Measurements from ENCODE around the gene HNF1A. TPM values are rescaled to one million over a fixed set of nuclear protein-coding genes. Genes with fewer than 3 reads are reported as not detected.
A peak's percentile ranks its signal among the peaks of the same experiment; 100 is the strongest.

HNF1A gene
- total and polyA plus RNA-seq, 2 of the 13 experiments (the other 11 are each of a cell fraction or from before 2014, with no cell fraction given) = 13.4 to 34.7 TPM

DNA sequence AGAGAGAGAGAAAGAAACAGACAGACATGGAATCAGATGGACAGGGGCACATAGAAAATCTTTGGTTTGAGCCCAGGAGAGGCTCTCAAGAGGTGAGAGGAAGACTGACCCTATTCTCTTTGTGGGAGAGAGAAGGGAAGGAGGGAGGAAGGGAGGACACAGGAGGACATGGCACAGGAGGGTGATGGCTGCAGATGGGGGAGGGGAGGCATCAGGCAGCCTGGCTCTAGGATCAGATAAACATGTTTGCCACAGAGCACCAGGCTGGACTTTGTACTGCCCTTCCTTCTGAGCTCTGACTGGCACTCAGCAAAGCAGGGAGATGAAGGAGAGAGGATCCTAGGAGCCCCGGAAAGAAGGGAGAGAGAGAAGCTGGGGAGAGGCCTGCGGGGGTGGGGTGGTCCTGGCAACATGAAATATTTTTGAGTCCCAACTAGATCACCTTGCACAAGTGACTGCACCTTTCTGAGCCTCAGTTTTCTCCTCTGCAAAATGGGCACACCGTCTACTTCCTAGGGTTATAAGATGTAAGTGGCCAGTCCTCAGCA lies 6.1 kb downstream of the HNF1A start (continued):
- TF ChIP-seq, protein P1, sequence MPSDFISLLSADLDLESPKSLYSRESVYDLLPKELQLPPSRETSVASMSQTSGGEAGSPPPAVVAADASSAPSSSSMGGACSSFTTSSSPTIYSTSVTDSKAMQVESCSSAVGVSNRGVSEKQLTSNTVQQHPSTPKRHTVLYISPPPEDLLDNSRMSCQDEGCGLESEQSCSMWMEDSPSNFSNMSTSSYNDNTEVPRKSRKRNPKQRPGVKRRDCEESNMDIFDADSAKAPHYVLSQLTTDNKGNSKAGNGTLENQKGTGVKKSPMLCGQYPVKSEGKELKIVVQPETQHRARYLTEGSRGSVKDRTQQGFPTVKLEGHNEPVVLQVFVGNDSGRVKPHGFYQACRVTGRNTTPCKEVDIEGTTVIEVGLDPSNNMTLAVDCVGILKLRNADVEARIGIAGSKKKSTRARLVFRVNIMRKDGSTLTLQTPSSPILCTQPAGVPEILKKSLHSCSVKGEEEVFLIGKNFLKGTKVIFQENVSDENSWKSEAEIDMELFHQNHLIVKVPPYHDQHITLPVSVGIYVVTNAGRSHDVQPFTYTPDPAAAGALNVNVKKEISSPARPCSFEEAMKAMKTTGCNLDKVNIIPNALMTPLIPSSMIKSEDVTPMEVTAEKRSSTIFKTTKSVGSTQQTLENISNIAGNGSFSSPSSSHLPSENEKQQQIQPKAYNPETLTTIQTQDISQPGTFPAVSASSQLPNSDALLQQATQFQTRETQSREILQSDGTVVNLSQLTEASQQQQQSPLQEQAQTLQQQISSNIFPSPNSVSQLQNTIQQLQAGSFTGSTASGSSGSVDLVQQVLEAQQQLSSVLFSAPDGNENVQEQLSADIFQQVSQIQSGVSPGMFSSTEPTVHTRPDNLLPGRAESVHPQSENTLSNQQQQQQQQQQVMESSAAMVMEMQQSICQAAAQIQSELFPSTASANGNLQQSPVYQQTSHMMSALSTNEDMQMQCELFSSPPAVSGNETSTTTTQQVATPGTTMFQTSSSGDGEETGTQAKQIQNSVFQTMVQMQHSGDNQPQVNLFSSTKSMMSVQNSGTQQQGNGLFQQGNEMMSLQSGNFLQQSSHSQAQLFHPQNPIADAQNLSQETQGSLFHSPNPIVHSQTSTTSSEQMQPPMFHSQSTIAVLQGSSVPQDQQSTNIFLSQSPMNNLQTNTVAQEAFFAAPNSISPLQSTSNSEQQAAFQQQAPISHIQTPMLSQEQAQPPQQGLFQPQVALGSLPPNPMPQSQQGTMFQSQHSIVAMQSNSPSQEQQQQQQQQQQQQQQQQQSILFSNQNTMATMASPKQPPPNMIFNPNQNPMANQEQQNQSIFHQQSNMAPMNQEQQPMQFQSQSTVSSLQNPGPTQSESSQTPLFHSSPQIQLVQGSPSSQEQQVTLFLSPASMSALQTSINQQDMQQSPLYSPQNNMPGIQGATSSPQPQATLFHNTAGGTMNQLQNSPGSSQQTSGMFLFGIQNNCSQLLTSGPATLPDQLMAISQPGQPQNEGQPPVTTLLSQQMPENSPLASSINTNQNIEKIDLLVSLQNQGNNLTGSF (CRISPR knock-in tag; IDR thresholded peaks at IDR 0.05) = no peak
- TF ChIP-seq NFKBIZ (CRISPR knock-in tag; IDR thresholded peaks at IDR 0.05) = 0 out of 2 replicates have a peak, but pooled peaks have one; percentile 27
- no peak for TF ChIP-seq ARID3A (IDR thresholded peaks at IDR 0.05; ENCODE audit: low read depth, low read length)
- 0 out of 2 replicates have a peak, but pooled peaks have one; percentile 32 for TF ChIP-seq IRF2 (CRISPR knock-in tag; IDR thresholded peaks at IDR 0.05)
- no peak for TF ChIP-seq SETDB1 (CRISPR knock-in tag; IDR thresholded peaks at IDR 0.05; ENCODE audit: borderline replicate concordance)
- no peak for TF ChIP-seq FOSL1 (CRISPR knock-in tag; IDR thresholded peaks at IDR 0.05; ENCODE audit: borderline replicate concordance)
- TF ChIP-seq, protein P2, sequence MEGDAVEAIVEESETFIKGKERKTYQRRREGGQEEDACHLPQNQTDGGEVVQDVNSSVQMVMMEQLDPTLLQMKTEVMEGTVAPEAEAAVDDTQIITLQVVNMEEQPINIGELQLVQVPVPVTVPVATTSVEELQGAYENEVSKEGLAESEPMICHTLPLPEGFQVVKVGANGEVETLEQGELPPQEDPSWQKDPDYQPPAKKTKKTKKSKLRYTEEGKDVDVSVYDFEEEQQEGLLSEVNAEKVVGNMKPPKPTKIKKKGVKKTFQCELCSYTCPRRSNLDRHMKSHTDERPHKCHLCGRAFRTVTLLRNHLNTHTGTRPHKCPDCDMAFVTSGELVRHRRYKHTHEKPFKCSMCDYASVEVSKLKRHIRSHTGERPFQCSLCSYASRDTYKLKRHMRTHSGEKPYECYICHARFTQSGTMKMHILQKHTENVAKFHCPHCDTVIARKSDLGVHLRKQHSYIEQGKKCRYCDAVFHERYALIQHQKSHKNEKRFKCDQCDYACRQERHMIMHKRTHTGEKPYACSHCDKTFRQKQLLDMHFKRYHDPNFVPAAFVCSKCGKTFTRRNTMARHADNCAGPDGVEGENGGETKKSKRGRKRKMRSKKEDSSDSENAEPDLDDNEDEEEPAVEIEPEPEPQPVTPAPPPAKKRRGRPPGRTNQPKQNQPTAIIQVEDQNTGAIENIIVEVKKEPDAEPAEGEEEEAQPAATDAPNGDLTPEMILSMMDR (CRISPR knock-in tag; IDR thresholded peaks at IDR 0.05) = no peak
- TF ChIP-seq, protein P3, sequence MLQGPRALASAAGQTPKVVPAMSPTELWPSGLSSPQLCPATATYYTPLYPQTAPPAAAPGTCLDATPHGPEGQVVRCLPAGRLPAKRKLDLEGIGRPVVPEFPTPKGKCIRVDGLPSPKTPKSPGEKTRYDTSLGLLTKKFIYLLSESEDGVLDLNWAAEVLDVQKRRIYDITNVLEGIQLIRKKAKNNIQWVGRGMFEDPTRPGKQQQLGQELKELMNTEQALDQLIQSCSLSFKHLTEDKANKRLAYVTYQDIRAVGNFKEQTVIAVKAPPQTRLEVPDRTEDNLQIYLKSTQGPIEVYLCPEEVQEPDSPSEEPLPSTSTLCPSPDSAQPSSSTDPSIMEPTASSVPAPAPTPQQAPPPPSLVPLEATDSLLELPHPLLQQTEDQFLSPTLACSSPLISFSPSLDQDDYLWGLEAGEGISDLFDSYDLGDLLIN (CRISPR knock-in tag; IDR thresholded peaks at IDR 0.05; ENCODE audit: borderline replicate concordance) = no peak
- no peak for TF ChIP-seq SRF (IDR thresholded peaks at IDR 0.05; ENCODE audit: low read depth, low read length)
- no peak for TF ChIP-seq TOPORS (CRISPR knock-in tag; IDR thresholded peaks at IDR 0.05)
- TF ChIP-seq PITX1 (CRISPR knock-in tag; IDR thresholded peaks at IDR 0.05) = peak; percentile 35; the same call in 1 of the 2 replicates
- TF ChIP-seq ZNF432 (CRISPR knock-in tag; IDR thresholded peaks at IDR 0.05; ENCODE audit: borderline replicate concordance) = no peak
- TF ChIP-seq NBN (conservative IDR thresholded peaks at IDR 0.05) = no peak
- no peak for TF ChIP-seq ZNF280B (CRISPR knock-in tag; IDR thresholded peaks at IDR 0.05; ENCODE audit: borderline replicate concordance)
- TF ChIP-seq ZKSCAN1 (IDR thresholded peaks at IDR 0.05; ENCODE audit: low read length) = no peak
- TF ChIP-seq ZNF792 (CRISPR knock-in tag; IDR thresholded peaks at IDR 0.05) = no peak
- peak; percentile 99 for TF ChIP-seq ZNF3 (CRISPR knock-in tag; IDR thresholded peaks at IDR 0.05)
- peak; percentile 70 for TF ChIP-seq CBX1 (IDR thresholded peaks at IDR 0.05; ENCODE audit: low read depth)
- peak; percentile 51 for TF ChIP-seq MED1 (CRISPR knock-in tag; IDR thresholded peaks at IDR 0.05)

Measured in HepG2 (cell line).